Keratinocyte (primary cell): Measurements from ENCODE around the gene GKN1. TPM values are rescaled to one million over a fixed set of nuclear protein-coding genes. Genes with fewer than 3 reads are reported as not detected.

Experiments
- DNase-seq: peaks from one replicate; pipeline ENCODE4 v3.0.0-alpha.2; 2011; ENCODE audit warnings: low read depth, missing footprints, low spot score
- FAIRE-seq: peaks from 2 replicates; lab custom pipeline; 2011; peaks lifted over from hg19 to GRCh38; lab: Jason Lieb, UNC
- H2AFZ ChIP-seq: 2 replicates; pipeline ENCODE4 v1.6.0; 2012; ENCODE audit warnings: low read length, control low read depth, inconsistent platforms; ENCODE audit not compliant: control insufficient read depth
- H3K27ac ChIP-seq: 2 replicates; pipeline ENCODE4 v1.5.1; 2011; ENCODE audit warnings: low read length; ENCODE audit not compliant: control insufficient read depth, insufficient read depth
- H3K27me3 ChIP-seq: 3 replicates; pipeline ENCODE4 v1.6.0; 2011; ENCODE audit warnings: low read length; ENCODE audit not compliant: control insufficient read depth, insufficient read depth; ENCODE audit errors: extremely low read depth
- H3K36me3 ChIP-seq, 2 experiments: 2 replicates in 1 of 2; 3 replicates in 1 of 2; pipeline ENCODE4 v1.5.1; 2011; ENCODE audit warnings: low read length in 2 of 2, mild to moderate bottlenecking in 1 of 2; ENCODE audit not compliant: control insufficient read depth in 2 of 2, insufficient read depth in 2 of 2; ENCODE audit errors: extremely low read depth in 1 of 2
- H3K4me1 ChIP-seq: 3 replicates; pipeline ENCODE4 v1.5.1; 2011; ENCODE audit warnings: low read length; ENCODE audit not compliant: control insufficient read depth, insufficient read depth; ENCODE audit errors: extremely low read depth
- H3K4me2 ChIP-seq: 3 replicates; pipeline ENCODE4 v1.6.0; 2011; ENCODE audit warnings: low read depth, low read length; ENCODE audit not compliant: control insufficient read depth, insufficient read depth; ENCODE audit errors: extremely low read depth
- H3K4me3 ChIP-seq, 3 experiments: fragments of 200-600 bp in 1 of 3; sonication (generic) in 1 of 3; 2 replicates in 2 of 3; 3 replicates in 1 of 3; pipeline ENCODE4 v1.5.1; 2011 to 2016; ENCODE audit warnings: low read length in 3 of 3, mild to moderate bottlenecking in 3 of 3, control low read depth in 2 of 3, inconsistent platforms in 1 of 3, low read depth in 1 of 3, mixed read lengths in 1 of 3, mixed run types in 1 of 3, moderate library complexity in 1 of 3; ENCODE audit not compliant: control insufficient read depth in 2 of 3, insufficient read depth in 2 of 3; ENCODE audit errors: extremely low read depth in 1 of 3
- H3K79me2 ChIP-seq: 2 replicates; pipeline ENCODE4 v1.6.0; 2012; ENCODE audit warnings: low read length; ENCODE audit not compliant: control insufficient read depth, insufficient read depth
- H3K9ac ChIP-seq: 3 replicates; pipeline ENCODE4 v1.6.0; 2011; ENCODE audit warnings: low read length; ENCODE audit not compliant: control insufficient read depth, insufficient read depth; ENCODE audit errors: extremely low read depth
- H3K9me1 ChIP-seq: 3 replicates; pipeline ENCODE4 v1.6.0; 2011; ENCODE audit warnings: low read length; ENCODE audit not compliant: control insufficient read depth, insufficient read depth; ENCODE audit errors: extremely low read depth
- H3K9me3 ChIP-seq: 2 replicates; pipeline ENCODE4 v1.5.1; 2012; ENCODE audit warnings: low read depth, low read length; ENCODE audit not compliant: control insufficient read depth
- H4K20me1 ChIP-seq: 3 replicates; pipeline ENCODE4 v1.6.0; 2011; ENCODE audit warnings: low read length; ENCODE audit not compliant: control insufficient read depth, insufficient read depth; ENCODE audit errors: extremely low read depth
- CTCF ChIP-seq, 3 experiments: IDR thresholded peaks in 1 of 3; conservative IDR thresholded peaks in 1 of 3; optimal IDR thresholded peaks in 1 of 3; 2 replicates in 2 of 3; 3 replicates in 1 of 3; pipeline versions ENCODE3 to v1.5.1; 2011; ENCODE audit warnings: low read length in 3 of 3, mild to moderate bottlenecking in 3 of 3, moderate library complexity in 2 of 3, control low read depth in 1 of 3, inconsistent platforms in 1 of 3; ENCODE audit not compliant: insufficient read depth in 2 of 3; ENCODE audit errors: extremely low read depth in 1 of 3
- EZH2 ChIP-seq: IDR thresholded peaks from one replicate; pipeline ENCODE4 v1.6.1; 2012; ENCODE audit warnings: inconsistent platforms, mild to moderate bottlenecking, low read length, moderate library complexity
- dilution Hi-C: fragments of 300-500 bp; cut with MboI; formaldehyde crosslinking; loops from one replicate; pipeline ENCODE4 v1.7.0; 2020; ENCODE audit warnings: low sequenced_read_pairs; ENCODE audit not compliant: extremely low pct_ligation_motif_present
- polyA plus RNA-seq, 5 experiments: library from polyadenylated mRNA; depleted of rRNA in 3 of 5; stranded (reverse) in 3 of 5; stranded (forward) in 1 of 5; unstranded in 1 of 5; fragments of >200 nt; gene quantifications; 1 replicate in 1 of 5; 2 replicates in 3 of 5; 3 replicates in 1 of 5; pipeline versions ENCODE4 v1.2.1 to v1.2.3, GENCODE V29; 2011 to 2012; ENCODE audit warnings: missing spikeins in 2 of 5, low read depth in 1 of 5, low replicate concordance in 1 of 5

Gene GKN1
- polyA plus RNA-seq, 1 donor (not counting 4 experiments of a cell fraction or from before 2014, with no cell fraction given): 0.49 TPM

DNA sequence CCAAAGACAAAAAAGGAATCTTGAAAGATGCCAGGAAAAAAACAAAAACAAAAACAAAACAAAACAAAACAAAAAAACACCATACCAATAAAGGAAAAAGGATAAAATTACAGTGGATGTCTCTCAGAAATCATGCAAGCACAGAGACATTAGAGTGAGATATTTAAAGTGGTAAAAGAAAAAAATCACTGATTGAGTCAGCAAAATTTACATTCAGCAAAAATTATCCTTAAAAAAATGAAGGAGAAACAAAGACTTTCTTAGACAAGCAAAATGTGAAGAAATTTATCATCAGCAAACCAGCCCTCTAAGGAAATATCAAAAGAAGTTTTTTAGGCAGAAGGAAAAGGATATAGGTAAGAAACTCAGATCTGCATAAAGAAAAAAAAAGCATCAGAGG lies 10.2 kb upstream of the GKN1 start:
- dilution Hi-C loops: no loop called here
- FAIRE-seq (no peak), DNase-seq (no peak)
- no peaks in the 10 kb centered on the region for H3K9me3 ChIP-seq
- H3K27ac ChIP-seq: no peak overlapping the region
- no peaks in the 10 kb centered on the region for H4K20me1 ChIP-seq
- H2AFZ ChIP-seq: no peak overlapping the region
- H3K4me2 ChIP-seq: no peak overlapping the region
- no peak for TF ChIP-seq CTCF (optimal IDR thresholded peaks at IDR 0.05 in 1 of 3, IDR thresholded peaks at IDR 0.05 in 1 of 3, conservative IDR thresholded peaks at IDR 0.05 in 1 of 3; ENCODE audit: extremely low read depth in 1 of 3, insufficient read depth in 2 of 3, low read length in 3 of 3)
- TF ChIP-seq EZH2: no peak
- H3K9ac ChIP-seq: no peak overlapping the region
- H3K4me1 ChIP-seq: no peaks in the 10 kb centered on the region
- H3K79me2 ChIP-seq: no peaks in the 10 kb centered on the region
- no peaks in the 10 kb centered on the region for H3K36me3 ChIP-seq
- no peaks in the 10 kb centered on the region for H3K9me1 ChIP-seq
- H3K27me3 ChIP-seq: no peaks in the 10 kb centered on the region
- no peak overlapping the region for H3K4me3 ChIP-seq

DNA sequence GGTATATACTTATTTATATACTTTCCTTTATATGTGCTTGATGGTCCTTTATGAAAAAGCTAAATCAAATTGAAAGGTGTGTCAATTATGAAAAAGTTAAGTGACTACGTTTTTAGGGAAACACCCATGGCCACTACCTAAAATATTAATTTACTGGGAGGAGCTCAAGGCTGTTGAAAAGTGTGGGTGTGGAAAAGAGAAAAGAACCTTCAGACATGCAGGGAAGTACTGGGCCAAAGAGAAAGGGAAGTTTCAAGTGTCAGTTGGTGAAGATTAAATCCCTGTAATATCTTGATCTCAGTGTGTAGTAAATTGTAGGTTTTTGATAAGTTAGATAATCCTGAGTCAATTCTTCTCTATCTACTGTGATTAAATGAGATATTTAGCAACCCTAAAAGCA lies 6.2 kb upstream of the GKN1 start:
- no peaks in the 10 kb centered on the region for H3K27me3 ChIP-seq
- H4K20me1 ChIP-seq: no peaks in the 10 kb centered on the region
- no peak overlapping the region for H3K27ac ChIP-seq
- FAIRE-seq (no peak), DNase-seq (no peak)
- H3K4me1 ChIP-seq: peaks cover 20% of the 10 kb centered on the region
- H3K4me3 ChIP-seq: no peak overlapping the region
- dilution Hi-C loops: no loop called here
- H2AFZ ChIP-seq: no peak overlapping the region
- H3K9ac ChIP-seq: no peak overlapping the region
- TF ChIP-seq CTCF (optimal IDR thresholded peaks at IDR 0.05 in 1 of 3, IDR thresholded peaks at IDR 0.05 in 1 of 3, conservative IDR thresholded peaks at IDR 0.05 in 1 of 3; ENCODE audit: extremely low read depth in 1 of 3, insufficient read depth in 2 of 3, low read length in 3 of 3): no peak
- TF ChIP-seq EZH2: no peak
- no peaks in the 10 kb centered on the region for H3K9me3 ChIP-seq
- no peaks in the 10 kb centered on the region for H3K79me2 ChIP-seq
- H3K36me3 ChIP-seq: no peaks in the 10 kb centered on the region
- H3K4me2 ChIP-seq: no peak overlapping the region
- no peaks in the 10 kb centered on the region for H3K9me1 ChIP-seq
